Choroid plexus epithelial cell (primary cell): ENCODE results near the gene TCF7L1.
A peak's percentile ranks its signal among the peaks of the same experiment; 100 is the strongest.
"Not testable (repeated sequence)": the region's sequence is repeated elsewhere in the genome, so short reads cannot be mapped to it uniquely, and the experiment has no call there.

Experiments used
- DNase-seq: peaks from one replicate; pipeline ENCODE4 v3.0.0-alpha.2; 2010; ENCODE audit warnings: low read depth
- H3K4me3 ChIP-seq: 2 replicates; pipeline ENCODE4 v1.5.1; 2011; ENCODE audit warnings: low read depth, mild to moderate bottlenecking, control low read depth, low read length, moderate library complexity
- TF ChIP-seq, protein P1 (sequence below): conservative IDR thresholded peaks from 2 replicates; pipeline ENCODE4 v1.5.1; 2011; ENCODE audit warnings: low read depth, mild to moderate bottlenecking, control low read depth, inconsistent platforms, low read length, moderate library complexity

The TCF7L1 gene

DNA sequence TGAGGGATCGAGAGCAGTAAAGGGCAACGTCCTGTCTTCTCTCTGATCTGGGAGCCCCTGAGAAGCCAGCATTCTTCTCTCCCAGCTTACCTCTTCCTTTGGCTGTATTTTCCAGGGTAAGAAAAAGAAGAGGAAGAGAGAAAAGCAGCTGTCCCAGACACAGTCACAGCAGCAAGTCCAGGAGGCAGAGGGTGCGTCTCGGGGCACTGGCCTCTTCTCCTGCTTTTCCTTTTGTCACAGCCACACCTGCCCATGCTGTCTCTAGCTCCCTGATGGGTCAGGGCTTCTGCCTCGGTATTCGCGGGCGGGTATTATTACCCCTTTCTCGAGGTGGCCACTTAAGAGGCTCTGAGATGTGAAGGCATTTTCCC is 174.3 kb downstream of the TCF7L1 start:
- TF ChIP-seq, protein P1, sequence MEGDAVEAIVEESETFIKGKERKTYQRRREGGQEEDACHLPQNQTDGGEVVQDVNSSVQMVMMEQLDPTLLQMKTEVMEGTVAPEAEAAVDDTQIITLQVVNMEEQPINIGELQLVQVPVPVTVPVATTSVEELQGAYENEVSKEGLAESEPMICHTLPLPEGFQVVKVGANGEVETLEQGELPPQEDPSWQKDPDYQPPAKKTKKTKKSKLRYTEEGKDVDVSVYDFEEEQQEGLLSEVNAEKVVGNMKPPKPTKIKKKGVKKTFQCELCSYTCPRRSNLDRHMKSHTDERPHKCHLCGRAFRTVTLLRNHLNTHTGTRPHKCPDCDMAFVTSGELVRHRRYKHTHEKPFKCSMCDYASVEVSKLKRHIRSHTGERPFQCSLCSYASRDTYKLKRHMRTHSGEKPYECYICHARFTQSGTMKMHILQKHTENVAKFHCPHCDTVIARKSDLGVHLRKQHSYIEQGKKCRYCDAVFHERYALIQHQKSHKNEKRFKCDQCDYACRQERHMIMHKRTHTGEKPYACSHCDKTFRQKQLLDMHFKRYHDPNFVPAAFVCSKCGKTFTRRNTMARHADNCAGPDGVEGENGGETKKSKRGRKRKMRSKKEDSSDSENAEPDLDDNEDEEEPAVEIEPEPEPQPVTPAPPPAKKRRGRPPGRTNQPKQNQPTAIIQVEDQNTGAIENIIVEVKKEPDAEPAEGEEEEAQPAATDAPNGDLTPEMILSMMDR: no peak
- no peak overlapping the region for H3K4me3 ChIP-seq
- DNase-seq: no peak

DNA sequence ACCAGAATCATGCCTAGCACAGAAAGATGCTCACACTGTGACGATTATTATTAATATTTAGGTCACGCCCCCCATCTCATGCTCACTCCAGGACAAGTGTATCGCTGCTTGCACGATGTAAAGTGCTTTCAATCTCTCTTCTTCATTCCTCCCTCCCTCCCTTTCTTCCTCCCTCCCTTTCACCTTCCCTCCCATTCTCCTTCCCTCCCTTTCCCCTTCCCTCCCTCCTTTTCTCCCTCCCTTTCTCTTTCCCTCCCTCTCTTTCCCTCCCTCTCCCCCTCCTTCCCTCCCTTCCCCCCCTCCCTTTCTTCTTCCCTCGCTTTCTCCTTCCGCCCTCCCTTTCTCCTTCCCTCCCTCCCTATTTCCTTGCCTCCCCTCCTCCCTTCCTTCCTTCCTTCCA is 175.0 kb downstream of the TCF7L1 start:
- TF ChIP-seq, protein P1: no peak
- H3K4me3 ChIP-seq: no peak overlapping the region
- no peak for DNase-seq

DNA sequence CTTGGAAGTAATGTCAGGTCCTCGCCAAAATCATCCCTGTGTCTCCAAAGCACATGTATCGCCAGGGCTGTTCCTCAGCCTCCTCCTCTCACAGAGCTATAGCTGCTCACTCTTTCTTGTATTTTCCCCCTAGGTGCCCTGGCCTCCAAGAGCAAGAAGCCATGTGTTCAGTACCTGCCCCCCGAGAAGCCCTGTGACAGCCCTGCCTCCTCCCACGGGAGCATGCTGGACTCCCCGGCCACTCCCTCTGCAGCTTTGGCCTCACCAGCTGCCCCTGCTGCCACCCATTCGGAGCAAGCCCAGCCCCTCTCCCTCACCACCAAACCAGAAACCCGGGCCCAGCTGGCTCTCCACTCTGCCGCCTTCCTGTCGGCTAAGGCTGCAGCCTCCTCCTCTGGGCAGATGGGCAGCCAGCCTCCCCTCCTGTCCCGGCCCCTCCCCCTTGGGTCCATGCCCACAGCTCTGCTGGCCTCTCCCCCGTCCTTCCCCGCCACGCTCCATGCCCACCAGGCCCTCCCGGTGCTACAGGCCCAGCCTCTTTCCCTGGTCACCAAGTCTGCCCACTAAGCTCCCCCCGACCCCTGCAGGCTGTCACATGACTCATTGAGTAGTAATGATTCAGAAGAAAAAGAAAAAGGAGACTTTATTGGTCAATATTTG is 175.8 kb downstream of the TCF7L1 start:
- TF ChIP-seq, protein P1: no peak
- no peak overlapping the region for H3K4me3 ChIP-seq
- DNase-seq: no peak

DNA sequence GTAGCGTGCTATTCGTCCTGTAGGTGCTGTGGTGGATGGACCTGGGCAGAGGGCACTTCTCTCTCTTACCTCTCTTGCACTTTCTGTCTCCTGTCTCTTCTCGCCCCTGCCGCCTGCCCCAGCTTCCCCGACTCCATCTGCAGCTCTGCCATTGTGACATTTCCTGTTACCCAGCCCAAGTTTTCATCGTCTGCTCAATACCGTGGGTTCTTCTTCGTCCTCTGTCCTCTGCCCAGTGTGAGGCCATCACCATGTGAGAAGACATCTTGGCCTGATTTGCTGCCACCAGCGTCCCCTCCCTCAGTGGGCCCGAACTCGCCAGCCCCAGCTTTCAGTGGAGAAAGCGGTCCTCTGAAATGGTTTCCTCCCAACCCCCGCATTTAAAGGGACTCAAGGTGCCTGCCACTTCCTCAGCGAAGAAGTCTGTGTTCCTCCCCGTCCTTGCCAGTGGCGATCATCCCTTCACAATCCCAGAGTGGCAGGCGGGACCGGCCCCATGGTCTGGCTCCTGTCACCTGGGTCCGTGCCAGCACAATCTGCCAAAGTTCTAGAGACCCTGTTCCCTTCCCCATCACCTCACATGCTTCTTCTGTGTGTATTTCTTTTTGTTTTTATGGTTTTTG is 176.6 kb downstream of the TCF7L1 start:
- H3K4me3 ChIP-seq: no peak overlapping the region
- no peak for DNase-seq

DNA sequence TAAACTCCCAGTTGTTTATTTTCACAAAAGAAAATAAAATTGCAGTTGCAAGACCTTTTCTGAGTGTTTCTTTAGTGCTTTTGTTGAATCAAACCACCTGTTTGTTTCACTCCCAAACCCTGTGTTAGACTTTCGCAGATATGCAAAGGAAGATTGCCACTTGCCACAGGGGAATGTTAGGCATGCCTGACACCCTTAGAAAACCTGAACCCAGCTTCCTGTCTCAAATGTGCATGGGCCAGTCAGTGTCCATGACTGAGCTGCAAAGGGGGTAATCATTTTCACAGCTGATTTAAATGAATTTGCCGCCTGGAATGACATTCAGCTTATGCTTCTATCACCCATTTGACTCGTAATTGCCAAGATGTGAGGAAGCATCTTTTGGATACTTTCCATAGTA is 177.1 kb downstream of the TCF7L1 start:
- DNase-seq: no peak
- no peak overlapping the region for H3K4me3 ChIP-seq
- TF ChIP-seq, protein P1: no peak

More for the DNA sequence above, 176.6 kb downstream of the TCF7L1 start:
- TF ChIP-seq, protein P1: no peak

DNA sequence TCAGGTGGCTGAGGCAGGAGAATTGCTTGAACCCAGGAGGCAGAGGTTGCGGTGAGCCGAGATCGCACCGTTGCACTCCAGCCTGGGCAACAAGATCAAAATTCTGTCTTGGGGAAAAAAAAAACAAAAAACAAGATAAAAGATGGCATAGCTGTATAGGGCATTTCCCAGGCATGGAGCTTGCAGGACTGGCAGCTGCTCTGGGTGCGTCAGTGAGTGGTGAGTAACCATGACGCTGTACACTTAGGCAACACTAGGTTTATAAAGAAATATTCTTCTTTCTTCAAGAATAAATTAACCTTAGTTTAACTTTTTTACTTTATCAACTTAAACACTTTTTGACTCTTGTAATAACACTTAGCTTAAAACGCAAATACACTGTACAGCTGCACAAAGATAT is 179.2 kb downstream of the TCF7L1 start:
- no peak overlapping the region for H3K4me3 ChIP-seq
- TF ChIP-seq, protein P1: no peak
- DNase-seq: peak; percentile 51

DNA sequence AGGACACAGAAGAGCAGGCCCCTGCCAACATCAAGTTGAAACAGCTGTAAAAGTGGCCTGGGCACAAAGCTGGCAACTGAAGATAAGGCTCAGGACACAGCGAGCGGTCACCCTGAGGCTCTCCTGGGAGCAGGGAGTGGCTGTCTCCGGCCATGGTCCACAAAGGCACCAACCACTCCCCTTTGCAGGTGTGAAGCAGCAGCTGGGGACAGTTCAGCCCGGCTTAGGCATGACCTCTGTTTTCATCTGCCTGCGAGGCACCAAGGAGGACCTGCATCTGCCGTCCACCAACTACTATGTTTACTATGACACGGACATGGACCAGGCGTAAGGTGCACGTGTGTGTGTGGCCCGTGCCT is 181.7 kb downstream of the TCF7L1 start:
- TF ChIP-seq, protein P1: no peak
- DNase-seq: no peak
- no peak overlapping the region for H3K4me3 ChIP-seq

DNA sequence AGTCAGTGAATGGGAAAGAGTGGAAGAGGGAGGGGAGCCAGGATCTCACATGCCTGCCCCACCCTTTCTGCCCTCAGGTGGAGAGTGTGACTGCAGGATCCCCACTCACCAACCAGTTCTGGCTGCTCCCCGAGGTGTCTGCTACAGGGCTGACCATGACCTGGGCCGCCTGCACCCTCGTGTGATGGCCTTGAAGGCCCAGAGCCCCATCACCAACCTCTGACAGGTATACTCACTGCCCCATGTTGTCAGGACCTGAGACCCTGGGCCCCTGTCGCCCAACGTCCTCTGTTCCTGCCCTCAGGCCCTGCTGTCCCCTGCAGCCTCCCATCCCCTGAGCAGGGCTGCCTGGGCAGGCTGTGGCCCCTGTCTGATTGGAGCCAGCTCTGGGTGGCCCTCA is 182.7 kb downstream of the TCF7L1 start:
- H3K4me3 ChIP-seq, DNase-seq: not testable (repeated sequence)
